Measurements from ENCODE around the gene TGIF2. TPM values are rescaled to one million over a fixed set of nuclear protein-coding genes. Genes with fewer than 3 reads are reported as not detected.

TGIF2 gene
- total RNA-seq, 5 donors from 2014 or later (not counting 1 experiment from before 2014, with no cell fraction given): 31.2 to 39.7 (median 35.6) TPM

GRCh38 chr20:36585410-36586125 lies 12.2 kb downstream of the TGIF2 start:
- CTCF ChIA-PET: interaction anchor here (0.6 to 1.0 kb wide), 4 partner anchors 11 to 251 kb away, joined by 3 to 7 read pairs (median 4); partner anchors contain the start of gene RAB5IF (in 1 of the 2)

DNA sequence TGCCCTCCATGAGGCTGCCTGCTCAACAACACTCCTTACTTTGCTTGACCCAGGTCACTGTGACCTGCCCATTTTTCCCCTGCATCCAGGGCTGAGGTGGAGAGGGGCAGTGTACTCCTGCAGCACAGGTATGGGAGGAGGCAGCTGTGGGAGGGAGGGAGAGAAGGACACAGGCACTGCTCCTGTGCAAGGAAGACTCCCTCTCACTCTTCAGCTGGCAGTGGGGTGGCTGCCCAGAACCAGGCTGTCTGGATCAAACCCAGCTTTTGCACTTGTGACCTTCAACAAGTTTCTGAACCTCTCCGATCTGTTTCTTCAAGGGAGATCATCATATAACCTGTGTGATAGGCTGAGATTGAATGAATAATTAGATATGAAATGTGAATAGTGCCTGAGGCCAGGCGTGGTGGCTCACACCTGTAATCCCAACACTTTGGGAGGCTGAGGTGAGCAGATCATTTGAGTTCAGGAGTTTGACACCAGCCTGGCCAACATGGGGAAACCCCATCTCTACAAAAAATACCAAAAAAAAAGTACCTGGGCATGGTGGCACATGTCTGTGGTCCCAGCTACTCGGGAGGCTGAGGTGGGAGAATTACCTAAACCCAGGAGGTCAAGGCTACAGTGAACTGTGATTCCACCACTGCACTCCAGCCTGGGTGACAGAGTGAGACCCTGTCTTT lies 14.1 kb downstream of the TGIF2 start:
- ChIA-PET CTCF (interaction anchor here in 1 of 2 donors (0.6 to 2.5 kb wide), 8 partner anchors 13 to 612 kb away, joined by 3 to 12 read pairs (median 6); partner anchors contain the start of gene RAB5IF), POLR2A (interaction anchor here (0.6 to 1.0 kb wide), 5 partner anchors 14 to 1589 kb away, joined by 3 to 7 read pairs (median 5); partner anchors contain the start of gene TGIF2 (in 2 of the 2))
- Histone ChIP-seq H3K27ac (ENCODE audit: low read length) (no peak overlapping the region), H3K4me1 (ENCODE audit: control insufficient read depth in 1 of 2, extremely low read depth in 1 of 2, insufficient read depth in 2 of 2, low read length in 2 of 2) (peaks cover 5 to 20% of the 10 kb centered on the region in 2 experiments), H3K9me3 (no peaks in the 10 kb centered on the region), H3K4me3 (ENCODE audit: control insufficient read depth in 1 of 2, extremely low read depth in 1 of 2, low read length in 1 of 2) (no peak overlapping the region), H3K36me3 (ENCODE audit: control insufficient read depth in 2 of 2, extremely low read depth in 1 of 2, insufficient read depth in 1 of 2, low read length in 1 of 2) (peaks cover 7 to 31% of the 10 kb centered on the region in 2 donors), H3K27me3 (replicated peaks in 1 of 2; ENCODE audit: control insufficient read depth in 2 of 2, extremely low read depth in 1 of 2, insufficient read depth in 2 of 2, low read length in 1 of 2) (no peaks in the 10 kb centered on the region)
- H3K9me3 Mint-ChIP-seq: no peaks in the 10 kb centered on the region
- peaks cover 26% of the 10 kb centered on the region for H3K36me3 Mint-ChIP-seq
- H3K27me3 Mint-ChIP-seq: no peaks in the 10 kb centered on the region
- DNase-seq (no peak), ATAC-seq (replicated peaks in 1 of 4) (peak in 1 of 4 experiments; percentile 4)
- WGBS (ENCODE audit: insufficient coverage): 100% methylated on average over 1 of the region's 3 CpGs
- H3K4me1 Mint-ChIP-seq: peaks cover 30 to 32% (median 30%) of the 10 kb centered on the region in 3 donors
- peak overlapping the region; percentile 51 to 80 for H3K27ac Mint-ChIP-seq
- no peak overlapping the region for H3K4me3 Mint-ChIP-seq

More at GRCh38 chr20:36585410-36586125, 12.2 kb downstream of the TGIF2 start:
- peaks cover 22% of the 10 kb centered on the region for H3K36me3 Mint-ChIP-seq
- H3K9me3 Mint-ChIP-seq: no peaks in the 10 kb centered on the region
- H3K36me3 ChIP-seq (ENCODE audit: control insufficient read depth in 2 of 2, extremely low read depth in 1 of 2, insufficient read depth in 1 of 2, low read length in 1 of 2): peaks cover 7 to 33% of the 10 kb centered on the region in 2 donors
- POLR2A ChIA-PET: interaction anchor here in 1 of 2 donors (1.2 kb wide), 1 partner anchor 9 kb away, joined by 3 read pairs; no protein-coding TSS in a partner anchor
- no peaks in the 10 kb centered on the region for H3K9me3 ChIP-seq
- DNase-seq (no peak), ATAC-seq (replicated peaks in 1 of 4) (no peak)
- H3K27ac Mint-ChIP-seq: peak overlapping the region in 1 of 2 donors; percentile 77
- H3K27ac ChIP-seq (ENCODE audit: low read length): no peak overlapping the region
- no peaks in the 10 kb centered on the region for H3K27me3 ChIP-seq (replicated peaks in 1 of 2; ENCODE audit: control insufficient read depth in 2 of 2, extremely low read depth in 1 of 2, insufficient read depth in 2 of 2, low read length in 1 of 2)
- WGBS (ENCODE audit: insufficient coverage): no CpG with 5 or more reads among the region's 8 CpGs
- H3K27me3 Mint-ChIP-seq: no peaks in the 10 kb centered on the region
- H3K4me1 Mint-ChIP-seq: peaks cover 23 to 27% (median 24%) of the 10 kb centered on the region in 3 donors
- H3K4me1 ChIP-seq (ENCODE audit: control insufficient read depth in 1 of 2, extremely low read depth in 1 of 2, insufficient read depth in 2 of 2, low read length in 2 of 2): peaks cover 3 to 21% of the 10 kb centered on the region in 2 experiments
- no peak overlapping the region for H3K4me3 Mint-ChIP-seq
- H3K4me3 ChIP-seq (ENCODE audit: control insufficient read depth in 1 of 2, extremely low read depth in 1 of 2, low read length in 1 of 2): no peak overlapping the region

GRCh38 chr20:36591281-36591680 lies 17.9 kb downstream of the TGIF2 start:
- Histone ChIP-seq H3K9me3 (no peaks in the 10 kb centered on the region), H3K27ac (ENCODE audit: low read length) (peak overlapping the region; percentile 59), H3K36me3 (ENCODE audit: control insufficient read depth in 2 of 2, extremely low read depth in 1 of 2, insufficient read depth in 1 of 2, low read length in 1 of 2) (peaks cover 1 to 14% of the 10 kb centered on the region in 2 donors), H3K4me1 (ENCODE audit: control insufficient read depth in 1 of 2, extremely low read depth in 1 of 2, insufficient read depth in 2 of 2, low read length in 2 of 2) (peaks cover 7 to 46% of the 10 kb centered on the region in 2 experiments), H3K27me3 (replicated peaks in 1 of 2; ENCODE audit: control insufficient read depth in 2 of 2, extremely low read depth in 1 of 2, insufficient read depth in 2 of 2, low read length in 1 of 2) (no peaks in the 10 kb centered on the region), H3K4me3 (ENCODE audit: control insufficient read depth in 1 of 2, extremely low read depth in 1 of 2, low read length in 1 of 2) (no peak overlapping the region)
- H3K4me3 Mint-ChIP-seq: peak overlapping the region in 1 of 3 donors; percentile 45
- DNase-seq (no peak), ATAC-seq (replicated peaks in 1 of 4) (no peak)
- peaks cover 18% of the 10 kb centered on the region for H3K36me3 Mint-ChIP-seq
- POLR2A ChIA-PET: interaction anchor here (0.5 to 0.6 kb wide), 5 partner anchors 14 to 942 kb away, joined by 3 to 6 read pairs (median 4); no protein-coding TSS in a partner anchor
- CTCF ChIA-PET: interaction anchor here (0.6 to 1.4 kb wide), 4 partner anchors 11 to 89 kb away, joined by 3 to 11 read pairs (median 7); partner anchors contain the start of gene RAB5IF (in 1 of the 2)
- peaks cover 55 to 64% (median 56%) of the 10 kb centered on the region in 3 donors for H3K4me1 Mint-ChIP-seq
- 93% methylated on average over 4 of the region's 5 CpGs for WGBS (ENCODE audit: insufficient coverage)
- H3K27me3 Mint-ChIP-seq: no peaks in the 10 kb centered on the region
- H3K9me3 Mint-ChIP-seq: no peaks in the 10 kb centered on the region
- H3K27ac Mint-ChIP-seq: peak overlapping the region; percentile 87 to 92

GRCh38 chr20:36591854-36592641 lies 18.7 kb downstream of the TGIF2 start:
- Mint-ChIP-seq H3K4me3 (peak overlapping the region; percentile 5 to 59 (median 45)), H3K36me3 (peaks cover 14% of the 10 kb centered on the region), H3K27ac (peak overlapping the region; percentile 87 to 92), H3K27me3 (no peaks in the 10 kb centered on the region), H3K9me3 (no peaks in the 10 kb centered on the region), H3K4me1 (peaks cover 51 to 58% (median 54%) of the 10 kb centered on the region in 3 donors)
- POLR2A ChIA-PET: interaction anchor here (0.5 to 0.7 kb wide), 7 partner anchors 13 to 1307 kb away, joined by 3 to 6 read pairs (median 4); partner anchors contain the start of gene EIF6 (in 1 of the 2)
- H3K36me3 ChIP-seq (ENCODE audit: control insufficient read depth in 2 of 2, extremely low read depth in 1 of 2, insufficient read depth in 1 of 2, low read length in 1 of 2): peaks cover 0 to 14% of the 10 kb centered on the region in 2 donors
- H3K4me1 ChIP-seq (ENCODE audit: control insufficient read depth in 1 of 2, extremely low read depth in 1 of 2, insufficient read depth in 2 of 2, low read length in 2 of 2): peaks cover 7 to 50% of the 10 kb centered on the region in 2 experiments
- H3K27ac ChIP-seq (ENCODE audit: low read length): peak overlapping the region; percentile 59
- DNase-seq (peak in 31 of 35 experiments; percentile 14 to 75 (median 36)), ATAC-seq (replicated peaks in 1 of 4) (peak; percentile 45 to 69 (median 58))
- no peaks in the 10 kb centered on the region for H3K9me3 ChIP-seq
- H3K4me3 ChIP-seq (ENCODE audit: control insufficient read depth in 1 of 2, extremely low read depth in 1 of 2, low read length in 1 of 2): no peak overlapping the region
- WGBS (ENCODE audit: insufficient coverage): 18% methylated on average over 2 of the region's 9 CpGs
- CTCF ChIA-PET: interaction anchor here (0.6 to 1.4 kb wide), 5 partner anchors 11 to 89 kb away, joined by 3 to 11 read pairs (median 4); partner anchors contain the start of gene RAB5IF (in 2 of the 2)
- no peaks in the 10 kb centered on the region for H3K27me3 ChIP-seq (replicated peaks in 1 of 2; ENCODE audit: control insufficient read depth in 2 of 2, extremely low read depth in 1 of 2, insufficient read depth in 2 of 2, low read length in 1 of 2)

- H3K4me1 Mint-ChIP-seq: peaks cover 44 to 50% (median 46%) of the 10 kb centered on the region in 3 donors
- ATAC-seq (replicated peaks in 1 of 4) (no peak), DNase-seq (no peak)
- H3K4me3 ChIP-seq (ENCODE audit: control insufficient read depth in 1 of 2, extremely low read depth in 1 of 2, low read length in 1 of 2): no peak overlapping the region
- H3K27ac Mint-ChIP-seq: peak overlapping the region; percentile 87 to 92
- no peaks in the 10 kb centered on the region for H3K9me3 Mint-ChIP-seq
- H3K4me1 ChIP-seq (ENCODE audit: control insufficient read depth in 1 of 2, extremely low read depth in 1 of 2, insufficient read depth in 2 of 2, low read length in 2 of 2): peaks cover 7 to 45% of the 10 kb centered on the region in 2 experiments
- H3K36me3 Mint-ChIP-seq: peaks cover 8% of the 10 kb centered on the region
- ChIA-PET CTCF (interaction anchor here (0.6 to 3.4 kb wide), 4 partner anchors 9 to 18 kb away, joined by 3 to 38 read pairs (median 3); partner anchors contain the start of gene RAB5IF (in 2 of the 2)), POLR2A (interaction anchor here in 1 of 2 donors (0.9 kb wide), 1 partner anchor 11 kb away, joined by 20 read pairs; no protein-coding TSS in a partner anchor)
- peak overlapping the region in 1 of 3 donors; percentile 45 for H3K4me3 Mint-ChIP-seq
- no peaks in the 10 kb centered on the region for H3K9me3 ChIP-seq
- peaks cover 0 to 9% of the 10 kb centered on the region in 2 donors for H3K36me3 ChIP-seq (ENCODE audit: control insufficient read depth in 2 of 2, extremely low read depth in 1 of 2, insufficient read depth in 1 of 2, low read length in 1 of 2)
- H3K27me3 ChIP-seq (replicated peaks in 1 of 2; ENCODE audit: control insufficient read depth in 2 of 2, extremely low read depth in 1 of 2, insufficient read depth in 2 of 2, low read length in 1 of 2): no peaks in the 10 kb centered on the region
- H3K27ac ChIP-seq (ENCODE audit: low read length): peak overlapping the region; percentile 83
- H3K27me3 Mint-ChIP-seq: no peaks in the 10 kb centered on the region
- no CpG with 5 or more reads among the region's 5 CpGs for WGBS (ENCODE audit: insufficient coverage)
Observed at GRCh38 chr20:36593347-36593929, 20.0 kb downstream of the TGIF2 start.
